Measurements from ENCODE around the gene RTTN. TPM values are rescaled to one million over a fixed set of nuclear protein-coding genes. Genes with fewer than 3 reads are reported as not detected.

The RTTN gene
- polyA plus RNA-seq, 3 donors from 2014 or later: 1.8 to 5.2 (median 2.4) TPM

DNA sequence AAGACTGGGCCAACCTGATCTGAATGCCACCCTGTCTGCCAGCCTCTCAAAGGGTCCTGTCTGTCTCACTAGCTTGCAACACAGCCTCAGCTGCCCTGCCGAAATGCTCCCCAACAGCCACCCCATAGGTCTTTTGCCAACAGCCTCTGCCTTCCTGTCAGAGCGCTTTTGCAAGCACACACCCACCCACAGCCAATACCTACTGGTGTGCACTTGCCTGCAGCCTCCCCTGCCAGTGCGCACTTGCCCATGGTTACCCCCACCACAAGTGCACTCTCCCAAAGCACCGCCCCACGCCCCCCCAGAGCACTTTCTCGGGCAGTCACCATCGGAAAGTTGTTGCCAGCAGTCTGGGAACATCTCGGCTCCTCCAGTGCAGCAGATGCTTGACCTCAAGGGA is 48.6 kb downstream of the RTTN start:
- Mint-ChIP-seq H3K9me3 (peaks cover 0 to 3% (median 0%) of the 10 kb centered on the region in 6 donors), H3K4me3 (no peak overlapping the region), H3K36me3 (peaks cover 41 to 66% (median 66%) of the 10 kb centered on the region in 3 donors), H3K27ac (no peak overlapping the region), H3K4me1 (peaks cover 6 to 12% of the 10 kb centered on the region in 2 donors), H3K27me3 (ENCODE audit: low read depth in 3 of 3) (peaks cover 0 to 1% (median 0%) of the 10 kb centered on the region in 3 donors)
- DNase-seq: no peak

DNA sequence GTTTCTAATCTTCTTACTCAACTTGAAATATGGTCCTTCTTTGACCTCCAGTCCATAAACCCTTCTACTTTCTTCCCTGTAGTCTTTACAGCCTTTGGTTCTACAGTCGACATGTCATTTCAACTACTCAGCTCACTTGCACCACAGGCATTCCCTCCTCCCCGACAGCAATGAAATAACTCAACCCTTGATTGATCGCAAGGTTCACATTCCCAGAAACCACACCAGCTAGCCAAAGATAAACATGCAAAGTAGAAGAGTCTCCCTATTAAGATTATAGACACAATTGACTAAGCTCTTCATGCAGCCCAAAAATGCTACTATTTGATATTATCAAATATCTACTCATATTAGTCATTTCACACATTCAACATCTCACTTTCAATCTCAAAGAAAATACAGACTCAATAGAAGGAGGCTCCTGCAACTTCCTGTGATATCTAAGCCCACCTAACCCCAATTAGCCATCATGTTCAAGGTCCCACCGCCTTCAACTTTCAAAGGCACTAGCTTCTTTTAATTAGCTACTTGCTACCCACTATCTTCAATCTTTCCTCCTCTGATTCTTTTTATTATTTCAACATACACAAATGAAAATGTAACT is 50.8 kb downstream of the RTTN start:
- Mint-ChIP-seq H3K4me3 (no peak overlapping the region), H3K27ac (peak overlapping the region in 1 of 6 donors; percentile 14), H3K4me1 (peaks cover 7 to 20% of the 10 kb centered on the region in 2 donors), H3K36me3 (peaks cover 27 to 46% (median 44%) of the 10 kb centered on the region in 3 donors), H3K9me3 (no peaks in the 10 kb centered on the region), H3K27me3 (ENCODE audit: low read depth in 3 of 3) (peaks cover 0 to 1% (median 0%) of the 10 kb centered on the region in 3 donors)
- DNase-seq: no peak

DNA sequence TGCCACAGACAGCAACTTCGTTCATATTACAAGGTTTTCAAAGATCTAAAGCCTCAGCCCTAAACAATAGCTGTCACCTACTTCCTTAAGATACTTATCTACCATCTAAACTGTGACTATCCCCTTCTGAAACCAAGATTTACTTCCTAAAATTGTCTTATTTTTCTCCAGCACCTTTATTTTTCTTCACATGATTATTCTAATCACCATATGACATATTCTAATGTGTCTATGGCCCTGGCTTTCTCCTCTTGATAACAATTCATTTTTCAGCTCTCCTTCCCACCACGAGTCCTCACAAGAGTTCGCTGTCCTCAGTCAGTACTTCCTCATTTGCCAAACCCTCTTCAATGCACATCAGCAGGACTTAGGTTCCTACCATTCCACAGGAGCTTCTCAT is 53.9 kb downstream of the RTTN start:
- H3K9me3 Mint-ChIP-seq: no peaks in the 10 kb centered on the region
- peaks cover 0 to 1% (median 0%) of the 10 kb centered on the region in 3 donors for H3K27me3 Mint-ChIP-seq (ENCODE audit: low read depth in 3 of 3)
- no peak for DNase-seq
- H3K4me1 Mint-ChIP-seq: peaks cover 8 to 23% of the 10 kb centered on the region in 2 donors
- H3K36me3 Mint-ChIP-seq: peaks cover 17 to 27% (median 21%) of the 10 kb centered on the region in 3 donors
- H3K4me3 Mint-ChIP-seq: no peak overlapping the region
- no peak overlapping the region for H3K27ac Mint-ChIP-seq

DNA sequence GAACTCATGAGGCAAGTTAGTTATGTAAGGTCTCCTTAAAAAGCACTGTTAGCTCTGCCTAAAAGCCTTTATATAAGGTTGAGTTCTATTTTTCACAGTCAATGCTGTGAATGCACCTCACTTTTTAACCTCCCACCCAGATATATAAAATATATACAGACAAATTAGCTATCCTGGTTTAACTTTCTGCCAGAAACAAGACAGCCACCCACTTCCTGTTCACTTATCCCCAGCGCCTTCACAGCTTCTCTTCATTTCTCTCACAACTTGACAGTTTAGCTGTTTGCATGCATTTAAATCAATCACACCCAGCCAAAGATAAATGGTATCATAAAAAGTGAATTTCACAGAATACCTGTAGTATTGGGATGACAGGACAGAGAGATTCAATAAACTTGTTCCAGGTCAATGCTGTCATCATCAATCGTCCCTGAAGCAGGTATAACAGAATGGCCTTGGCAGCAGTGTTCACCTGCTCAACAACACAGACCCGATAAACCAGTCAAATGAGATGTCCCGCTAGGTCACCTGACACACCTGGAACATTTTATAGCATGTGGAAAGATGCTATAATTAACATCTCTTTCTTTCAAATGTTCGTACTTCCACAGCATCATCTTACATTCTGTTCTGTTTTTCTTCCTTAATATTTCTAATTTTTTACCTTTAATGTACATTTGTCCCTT is 55.7 kb downstream of the RTTN start:
- peaks cover 4 to 17% of the 10 kb centered on the region in 2 donors for H3K4me1 Mint-ChIP-seq
- H3K9me3 Mint-ChIP-seq: no peaks in the 10 kb centered on the region
- H3K4me3 Mint-ChIP-seq: no peak overlapping the region
- H3K36me3 Mint-ChIP-seq: peaks cover 18 to 26% (median 24%) of the 10 kb centered on the region in 3 donors
- peak overlapping the region in 2 of 6 donors; percentile 13 to 26 for H3K27ac Mint-ChIP-seq
- no peak for DNase-seq
- peaks cover 0 to 1% (median 0%) of the 10 kb centered on the region in 3 donors for H3K27me3 Mint-ChIP-seq (ENCODE audit: low read depth in 3 of 3)

DNA sequence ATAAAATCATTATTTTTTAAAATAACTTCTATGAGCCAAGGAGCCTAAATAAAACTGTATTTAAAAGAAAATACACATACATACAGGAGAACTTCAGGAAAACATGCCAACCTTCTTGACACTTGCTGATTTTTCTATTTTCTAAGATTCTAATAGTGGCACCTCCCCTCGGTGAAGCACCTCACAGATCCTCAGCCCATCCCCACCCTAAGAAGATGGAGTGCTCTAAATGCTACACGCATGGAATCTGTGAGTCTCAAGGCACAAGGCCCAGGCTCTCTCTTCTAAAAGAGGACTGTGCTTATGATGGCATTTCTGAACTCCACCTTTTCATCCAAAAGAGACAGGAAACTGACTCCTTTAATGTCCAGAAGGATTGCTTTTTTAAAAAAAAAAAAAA is 56.3 kb downstream of the RTTN start:
- no peak for DNase-seq
- Mint-ChIP-seq H3K9me3 (no peaks in the 10 kb centered on the region), H3K4me3 (no peak overlapping the region), H3K36me3 (peaks cover 14 to 27% (median 24%) of the 10 kb centered on the region in 3 donors), H3K27me3 (ENCODE audit: low read depth in 3 of 3) (no peaks in the 10 kb centered on the region), H3K4me1 (peaks cover 2 to 13% of the 10 kb centered on the region in 2 donors), H3K27ac (no peak overlapping the region)

DNA sequence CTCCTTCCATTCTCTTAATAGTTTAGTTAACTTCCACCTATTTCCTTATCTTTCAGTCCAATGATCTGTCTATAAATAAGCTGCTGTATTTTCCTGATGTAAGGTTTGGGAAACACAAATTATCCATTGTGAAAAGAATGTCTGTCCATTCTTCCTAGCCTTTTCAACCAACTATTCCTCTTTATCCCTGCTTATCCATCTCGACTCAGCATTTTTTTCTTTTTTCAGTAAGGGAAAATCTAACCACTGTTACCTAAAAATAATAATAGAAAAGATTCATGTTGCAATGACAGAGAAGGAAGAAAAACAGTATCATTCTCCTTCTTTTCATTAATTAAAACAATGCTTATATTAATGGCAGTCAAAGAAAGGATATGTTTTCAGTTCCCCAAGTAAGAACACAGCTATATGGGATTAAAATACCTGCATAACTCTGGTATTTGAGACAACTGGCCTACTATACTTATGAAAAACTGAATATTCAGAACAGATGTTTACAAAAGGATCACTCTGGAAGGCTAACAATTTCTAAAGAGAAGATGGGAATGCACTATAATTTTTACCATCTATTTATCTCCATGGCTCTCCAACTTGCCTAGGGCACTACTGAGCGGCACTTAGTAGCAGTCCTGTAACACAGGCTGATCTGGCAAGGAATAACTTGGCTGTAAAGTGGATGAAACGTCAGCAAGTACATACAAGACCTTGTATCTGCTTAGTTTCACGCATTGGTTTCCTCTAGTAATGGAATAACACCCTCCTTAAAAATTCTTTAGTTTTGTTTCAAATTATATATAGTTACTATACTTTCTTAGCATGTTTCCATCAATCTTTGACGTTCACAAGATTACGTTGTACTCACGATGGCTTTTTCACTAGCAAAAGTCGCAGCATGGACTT is 57.2 kb downstream of the RTTN start:
- no peak for DNase-seq
- peaks cover 17 to 32% (median 29%) of the 10 kb centered on the region in 3 donors for H3K36me3 Mint-ChIP-seq

DNA sequence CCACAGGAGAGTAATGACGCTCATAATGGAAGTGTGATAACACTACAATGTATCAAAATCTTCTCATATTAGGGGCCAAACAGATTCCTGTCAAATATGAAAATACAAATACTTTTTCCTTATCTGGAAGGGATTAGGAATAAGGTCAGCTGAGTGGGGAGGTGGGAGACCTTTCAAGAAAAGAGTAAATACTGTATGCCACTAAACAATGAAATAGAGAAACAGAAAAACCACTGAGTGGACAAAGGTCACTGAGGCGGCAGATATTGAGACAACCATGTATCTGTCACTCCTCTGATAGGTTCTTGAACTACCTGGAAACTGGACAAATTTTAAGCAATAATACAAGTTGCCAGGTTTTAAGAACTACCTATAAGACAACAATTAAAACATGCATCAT is 59.3 kb downstream of the RTTN start:
- DNase-seq: no peak
- Mint-ChIP-seq H3K9me3 (no peaks in the 10 kb centered on the region), H3K27me3 (ENCODE audit: low read depth in 3 of 3) (peaks cover 0 to 2% (median 0%) of the 10 kb centered on the region in 3 donors), H3K27ac (no peak overlapping the region), H3K4me3 (no peak overlapping the region), H3K4me1 (peaks cover 2 to 6% of the 10 kb centered on the region in 2 donors), H3K36me3 (peaks cover 28 to 43% (median 43%) of the 10 kb centered on the region in 3 donors)

More for the DNA sequence above, 57.2 kb downstream of the RTTN start:
- no peak overlapping the region for H3K27ac Mint-ChIP-seq
- H3K27me3 Mint-ChIP-seq (ENCODE audit: low read depth in 3 of 3): no peaks in the 10 kb centered on the region
- H3K4me3 Mint-ChIP-seq: no peak overlapping the region
- no peaks in the 10 kb centered on the region for H3K9me3 Mint-ChIP-seq
- peaks cover 2 to 13% of the 10 kb centered on the region in 2 donors for H3K4me1 Mint-ChIP-seq

DNA sequence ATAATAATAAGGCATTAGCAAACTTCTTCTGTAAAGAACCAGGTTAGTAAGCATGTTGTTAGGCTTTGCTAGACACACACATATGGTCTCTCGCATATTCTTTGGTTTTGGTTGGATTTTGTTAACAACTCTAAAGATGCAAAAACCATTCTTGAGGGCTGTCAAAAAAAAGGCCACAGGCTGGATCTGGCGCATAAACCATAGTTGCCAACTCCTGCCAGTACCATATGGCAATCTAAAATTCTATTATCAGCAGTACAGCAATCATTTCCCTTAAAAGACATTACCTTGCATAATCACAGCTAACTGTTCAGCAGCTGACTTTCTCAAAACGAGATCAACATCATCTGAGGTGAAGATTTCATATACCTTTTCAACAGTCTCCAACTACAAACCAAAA is 63.5 kb downstream of the RTTN start:
- Mint-ChIP-seq H3K4me1 (no peaks in the 10 kb centered on the region), H3K27ac (no peak overlapping the region), H3K4me3 (no peak overlapping the region), H3K27me3 (ENCODE audit: low read depth in 3 of 3) (peaks cover 0 to 2% (median 0%) of the 10 kb centered on the region in 3 donors), H3K36me3 (peaks cover 24 to 60% (median 54%) of the 10 kb centered on the region in 3 donors), H3K9me3 (no peaks in the 10 kb centered on the region)
- DNase-seq: no peak

DNA sequence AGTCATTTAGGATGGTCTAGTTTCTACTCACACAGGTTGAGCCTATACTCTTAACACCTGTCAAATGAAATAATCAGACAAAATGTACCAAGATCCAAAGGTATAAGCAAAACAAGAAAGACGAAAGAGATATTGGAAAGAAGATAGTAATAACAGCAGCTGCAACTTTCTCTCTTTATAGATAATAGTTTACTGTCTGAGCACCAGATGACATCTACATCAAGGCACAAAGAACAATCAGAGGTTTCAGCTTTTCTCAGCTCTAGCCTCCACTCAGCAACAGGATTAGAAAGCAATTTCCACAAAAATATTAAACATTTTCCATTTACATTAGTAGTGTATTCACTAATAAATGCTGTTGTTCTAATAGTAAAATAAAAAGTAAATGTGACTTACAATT is 66.3 kb downstream of the RTTN start:
- Mint-ChIP-seq H3K27ac (no peak overlapping the region), H3K9me3 (no peaks in the 10 kb centered on the region), H3K4me3 (no peak overlapping the region), H3K36me3 (peaks cover 26 to 48% (median 40%) of the 10 kb centered on the region in 3 donors), H3K4me1 (no peaks in the 10 kb centered on the region), H3K27me3 (ENCODE audit: low read depth in 3 of 3) (peaks cover 0 to 2% (median 0%) of the 10 kb centered on the region in 3 donors)
- DNase-seq: no peak

DNA sequence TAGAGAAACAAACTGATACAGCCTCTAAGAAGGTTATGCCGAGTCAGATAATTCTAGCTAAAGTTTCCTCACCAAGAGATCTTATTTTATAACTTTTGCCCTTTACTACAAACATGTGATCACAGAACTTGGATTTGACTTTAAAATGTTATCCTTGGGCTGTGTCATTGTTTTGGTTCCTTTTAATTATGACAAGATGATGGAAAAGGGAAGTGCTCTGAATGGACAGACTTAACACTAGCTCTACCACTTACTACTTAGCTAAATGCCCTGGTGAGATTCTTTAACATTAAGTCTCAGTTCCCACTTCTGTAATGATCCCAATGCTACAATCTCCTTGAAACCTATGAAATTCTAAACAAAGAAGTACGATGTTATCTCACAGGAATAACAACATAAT is 69.9 kb downstream of the RTTN start:
- H3K9me3 Mint-ChIP-seq: no peaks in the 10 kb centered on the region
- H3K4me1 Mint-ChIP-seq: no peaks in the 10 kb centered on the region
- no peak overlapping the region for H3K4me3 Mint-ChIP-seq
- H3K27ac Mint-ChIP-seq: no peak overlapping the region
- H3K36me3 Mint-ChIP-seq: peaks cover 27 to 38% (median 31%) of the 10 kb centered on the region in 3 donors
- no peaks in the 10 kb centered on the region for H3K27me3 Mint-ChIP-seq (ENCODE audit: low read depth in 3 of 3)
- DNase-seq: no peak

DNA sequence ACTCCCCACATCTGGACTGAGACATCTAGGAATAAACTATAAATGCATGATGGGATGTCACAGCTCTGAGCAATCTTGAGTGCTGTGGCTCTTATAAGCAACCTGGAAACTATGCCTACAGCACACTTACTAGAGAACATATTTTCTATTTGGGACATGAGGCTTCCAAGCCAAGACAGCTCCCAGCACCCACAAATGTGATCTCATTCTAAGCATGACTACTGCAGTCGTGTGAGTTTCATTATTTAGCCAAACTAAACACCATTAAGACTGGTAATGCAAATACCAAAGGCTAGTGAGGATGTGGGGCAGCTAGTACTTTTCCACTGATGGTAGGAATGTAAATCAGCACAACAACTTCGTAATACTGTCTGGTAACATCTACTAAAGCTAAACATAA is 72.5 kb downstream of the RTTN start:
- no peaks in the 10 kb centered on the region for H3K27me3 Mint-ChIP-seq (ENCODE audit: low read depth in 3 of 3)
- H3K4me1 Mint-ChIP-seq: no peaks in the 10 kb centered on the region
- H3K9me3 Mint-ChIP-seq: no peaks in the 10 kb centered on the region
- no peak overlapping the region for H3K27ac Mint-ChIP-seq
- H3K4me3 Mint-ChIP-seq: no peak overlapping the region
- H3K36me3 Mint-ChIP-seq: peaks cover 36 to 41% (median 40%) of the 10 kb centered on the region in 3 donors
- no peak for DNase-seq

DNA sequence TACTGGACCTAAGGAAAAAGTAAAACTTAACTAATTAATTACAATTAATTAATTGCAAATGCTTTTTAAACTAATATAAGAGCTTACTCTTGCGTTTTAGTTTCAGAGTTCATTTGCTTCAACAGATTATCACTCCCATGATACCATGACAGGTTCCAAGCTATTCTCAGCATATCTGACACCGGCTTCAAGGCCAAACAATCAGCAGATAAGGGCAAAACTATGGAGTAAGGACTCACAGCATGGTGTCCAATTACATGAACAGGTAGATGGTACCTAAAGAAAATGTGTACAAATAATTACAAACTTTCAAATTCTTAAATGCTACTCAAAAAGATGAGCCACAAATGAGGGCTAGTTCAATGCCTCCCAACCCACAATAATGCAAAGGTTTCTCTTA is 77.2 kb downstream of the RTTN start:
- DNase-seq: no peak
- no peaks in the 10 kb centered on the region for H3K4me1 Mint-ChIP-seq
- H3K9me3 Mint-ChIP-seq: no peaks in the 10 kb centered on the region
- H3K4me3 Mint-ChIP-seq: no peak overlapping the region
- no peaks in the 10 kb centered on the region for H3K27me3 Mint-ChIP-seq (ENCODE audit: low read depth in 3 of 3)
- H3K27ac Mint-ChIP-seq: no peak overlapping the region
- H3K36me3 Mint-ChIP-seq: peaks cover 31 to 36% (median 31%) of the 10 kb centered on the region in 3 donors

DNA sequence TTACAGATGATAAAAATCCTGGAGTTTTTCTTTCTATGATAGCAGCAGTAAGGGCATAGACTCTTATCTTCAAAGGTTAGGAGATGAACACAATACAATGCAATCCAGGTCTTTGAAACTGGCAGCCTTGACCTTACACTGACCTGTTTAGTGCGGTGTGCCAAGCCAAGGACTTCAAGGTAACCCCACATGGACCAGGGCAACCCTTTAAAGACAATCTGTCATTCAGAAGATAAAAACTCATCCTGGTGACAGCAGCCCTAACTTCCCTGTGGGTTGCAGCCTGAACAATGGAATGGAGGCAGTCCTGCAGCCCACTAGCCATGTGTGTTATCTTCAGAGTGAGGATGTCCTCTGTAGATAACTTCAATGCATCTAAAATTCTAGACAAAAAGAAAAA is 78.1 kb downstream of the RTTN start:
- no peak overlapping the region for H3K4me3 Mint-ChIP-seq
- no peaks in the 10 kb centered on the region for H3K4me1 Mint-ChIP-seq
- no peak overlapping the region for H3K27ac Mint-ChIP-seq
- no peaks in the 10 kb centered on the region for H3K9me3 Mint-ChIP-seq
- peaks cover 28 to 40% (median 28%) of the 10 kb centered on the region in 3 donors for H3K36me3 Mint-ChIP-seq
- H3K27me3 Mint-ChIP-seq (ENCODE audit: low read depth in 3 of 3): no peaks in the 10 kb centered on the region
- DNase-seq: no peak

DNA sequence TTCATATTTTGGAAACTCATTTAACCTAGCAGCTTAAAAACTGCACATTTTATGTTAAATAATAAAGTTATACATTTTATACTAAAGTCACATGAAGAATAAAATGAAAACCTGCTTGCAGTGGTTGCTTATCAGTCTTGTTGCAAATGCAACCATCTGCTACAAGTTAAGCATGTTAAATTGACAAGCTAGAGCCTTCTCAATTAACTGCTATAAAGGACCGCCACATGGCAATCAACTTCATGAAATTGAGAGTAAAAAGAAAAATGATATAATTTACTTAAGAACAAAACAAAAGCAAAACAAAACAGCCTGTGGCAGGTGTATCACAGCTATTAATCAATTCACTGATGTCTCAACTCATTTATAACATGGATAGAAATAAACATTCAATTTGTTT is 78.7 kb downstream of the RTTN start:
- H3K27me3 Mint-ChIP-seq (ENCODE audit: low read depth in 3 of 3): no peaks in the 10 kb centered on the region
- H3K4me1 Mint-ChIP-seq: no peaks in the 10 kb centered on the region
- H3K27ac Mint-ChIP-seq: no peak overlapping the region
- H3K4me3 Mint-ChIP-seq: no peak overlapping the region
- no peaks in the 10 kb centered on the region for H3K9me3 Mint-ChIP-seq
- peaks cover 28 to 40% (median 28%) of the 10 kb centered on the region in 3 donors for H3K36me3 Mint-ChIP-seq
- DNase-seq: no peak

All from immature natural killer cell (primary cell).